HG03196 (cell line): ENCODE data around the gene CAMK1D.
"Not testable (repeated sequence)": the region's sequence is repeated elsewhere in the genome, so short reads cannot be mapped to it uniquely, and the experiment has no call there.

ENCODE experiments used
- ATAC-seq: cut with Tn5 transposase; IDR thresholded peaks from one replicate; pipeline ENCODE4 v1.9.1; 2021; ENCODE audit not compliant: unreplicated experiment

CAMK1D gene

DNA sequence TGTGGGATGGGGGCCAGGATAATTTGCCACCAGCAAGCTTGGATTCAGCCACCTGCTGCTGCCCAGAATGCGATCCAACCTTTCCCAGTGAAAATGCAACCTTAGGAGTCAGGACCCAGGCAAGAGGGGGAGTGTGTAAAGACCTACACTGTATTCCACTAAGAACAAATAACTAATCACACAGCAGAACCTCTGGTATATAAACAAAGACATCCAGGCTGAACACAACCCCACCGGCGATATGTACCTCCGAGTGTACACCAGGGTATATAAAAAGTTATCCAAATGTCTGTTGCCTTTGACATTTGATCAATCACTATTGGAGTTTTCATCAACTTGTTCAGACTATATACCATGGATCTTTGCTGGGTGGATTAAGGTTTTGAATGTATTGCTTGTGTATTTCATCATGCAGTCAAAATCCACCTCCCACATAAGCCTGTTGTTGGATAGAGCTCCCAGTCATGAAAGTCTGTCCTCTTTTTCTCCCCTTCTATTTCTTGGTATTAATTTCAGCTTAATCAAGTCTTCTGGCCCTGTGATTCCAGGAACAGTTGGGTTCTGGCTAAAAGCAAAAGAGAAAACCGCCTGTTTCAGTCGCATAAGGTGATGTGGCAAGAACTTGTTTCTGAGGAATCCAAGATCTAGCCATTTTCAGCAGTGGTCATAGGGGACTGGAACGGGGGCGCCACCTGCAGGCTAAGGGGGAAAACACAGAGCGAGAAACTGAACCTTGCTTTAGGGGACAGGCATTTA is 361.4 kb downstream of the CAMK1D start:
- no peak for ATAC-seq

GRCh38 chr10:12711350-12711708 is 362.0 kb downstream of the CAMK1D start:
- ATAC-seq = no peak

DNA sequence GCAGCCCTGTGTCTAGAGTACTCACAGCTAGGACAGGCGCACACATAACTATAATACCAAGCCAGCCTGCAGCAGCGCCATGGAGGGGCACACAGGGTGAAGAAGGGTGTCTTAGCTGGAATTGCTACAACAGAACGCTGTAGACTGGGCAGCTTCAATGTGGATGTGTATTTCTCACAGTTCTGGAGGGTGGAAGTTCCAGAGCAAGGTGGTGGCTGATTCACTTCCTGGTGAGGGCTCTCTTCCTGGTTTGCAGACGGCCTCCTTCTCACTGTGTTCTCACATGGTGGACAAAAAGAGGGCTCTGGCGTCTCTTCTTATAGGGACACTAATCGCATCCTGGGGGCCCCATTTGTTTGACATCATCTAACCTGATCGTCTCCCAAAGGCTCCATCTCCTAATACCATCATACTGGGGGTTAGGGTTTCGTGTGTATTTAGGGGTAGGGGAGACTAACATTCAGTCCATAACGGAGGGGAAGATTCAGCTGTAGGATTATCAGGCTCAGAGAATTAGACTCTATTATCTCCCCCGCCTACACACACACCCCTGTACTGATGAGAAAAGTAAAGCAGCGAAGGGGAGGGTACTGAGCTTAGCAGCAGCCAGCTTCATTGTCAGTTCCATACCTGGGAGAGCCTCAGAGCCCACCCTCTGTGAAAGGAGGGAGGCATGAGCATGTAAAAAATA is 363.1 kb downstream of the CAMK1D start:
- no peak for ATAC-seq

DNA sequence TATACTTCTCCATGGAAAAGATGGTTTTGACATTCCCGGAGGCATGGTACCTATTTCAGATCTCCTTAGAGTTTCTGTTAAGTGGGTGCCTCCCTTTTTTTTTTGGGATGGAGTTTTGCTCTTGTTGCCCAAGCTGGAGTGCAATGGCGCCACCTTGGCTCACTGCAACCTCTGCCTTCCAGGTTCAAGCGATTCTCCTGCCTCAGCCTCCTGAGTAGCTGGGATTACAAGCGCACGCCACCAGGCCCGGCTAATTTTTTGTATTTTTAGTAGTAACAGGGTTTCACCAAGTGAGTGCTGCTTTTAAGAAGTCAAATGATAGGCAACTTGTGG is 363.6 kb downstream of the CAMK1D start:
- ATAC-seq = not testable (repeated sequence)

DNA sequence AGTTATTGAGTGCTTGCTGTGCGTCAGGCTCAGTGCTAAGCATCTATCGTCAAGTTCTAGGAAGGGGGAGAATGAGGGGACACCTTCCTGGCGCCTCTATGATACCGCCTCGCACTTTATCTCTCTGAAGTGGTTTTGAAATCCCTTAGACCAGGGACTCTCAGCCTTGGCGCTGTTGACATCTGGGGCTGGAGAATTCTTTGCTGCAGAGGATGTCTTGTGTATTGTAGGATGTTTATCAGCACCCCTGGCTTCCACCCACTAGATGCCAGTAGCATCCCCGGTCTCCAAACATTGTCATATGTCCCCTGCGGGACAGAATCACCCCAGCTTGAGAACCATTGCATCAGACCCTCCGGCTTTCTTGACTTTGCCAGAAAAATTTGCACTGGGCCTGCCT is 366.7 kb downstream of the CAMK1D start:
- ATAC-seq = no peak

GRCh38 chr10:12717981-12718707 is 368.8 kb downstream of the CAMK1D start:
- no peak for ATAC-seq

DNA sequence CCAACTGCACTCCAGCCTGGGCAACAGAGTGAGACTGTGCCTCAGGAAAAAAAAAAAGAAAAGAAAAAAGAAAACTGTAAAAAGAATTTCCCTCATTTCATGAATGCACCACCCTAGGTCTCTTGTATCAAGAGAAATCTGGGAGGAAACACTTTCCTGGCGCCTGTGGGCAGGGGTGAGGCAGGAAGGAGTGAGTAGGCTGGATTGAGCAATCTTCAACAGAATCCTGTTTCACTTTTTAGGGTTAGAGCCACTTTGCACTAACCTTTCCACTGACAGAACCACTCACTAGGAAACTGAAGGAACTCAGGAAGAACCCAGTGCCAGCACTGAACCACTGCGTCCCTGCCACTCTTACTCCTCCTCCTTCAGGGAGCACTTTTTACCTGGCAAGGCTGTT is 370.0 kb downstream of the CAMK1D start:
- ATAC-seq = no peak

DNA sequence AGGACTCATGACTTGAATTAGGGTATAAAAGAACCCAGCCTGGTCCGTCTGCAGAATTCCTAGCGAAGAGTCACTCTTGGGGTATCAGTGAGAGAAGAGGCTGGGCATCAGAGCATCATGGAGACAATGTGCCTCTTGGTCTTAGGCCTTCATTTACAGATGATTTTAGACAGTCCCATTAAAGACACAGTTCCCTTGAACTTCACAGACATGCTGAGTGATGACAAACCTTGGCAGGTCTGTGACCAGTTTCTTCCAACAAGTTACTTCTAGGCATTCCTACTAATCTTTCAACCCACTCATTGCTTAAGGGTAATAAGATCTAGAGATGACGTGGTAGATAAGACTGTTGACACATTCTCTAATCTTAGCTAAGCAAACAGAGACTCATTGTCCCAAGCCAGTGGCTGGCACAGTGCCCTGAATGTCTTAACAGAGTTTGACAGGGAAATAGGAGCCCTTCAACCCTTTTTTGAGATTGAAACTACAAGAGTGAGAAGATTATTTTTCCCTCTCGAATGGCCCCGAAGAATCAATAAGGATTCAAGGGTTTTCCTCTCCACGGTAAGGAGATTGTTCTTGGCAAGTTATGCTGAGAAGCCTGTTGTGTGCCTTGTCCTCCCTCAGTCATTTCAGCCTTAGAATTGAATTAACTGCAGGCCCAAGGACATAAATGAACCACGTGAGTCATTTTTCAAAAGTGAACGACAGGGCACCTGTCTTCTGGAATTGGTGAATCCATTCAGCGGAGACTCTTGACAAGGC is 371.1 kb downstream of the CAMK1D start:
- ATAC-seq = no peak

DNA sequence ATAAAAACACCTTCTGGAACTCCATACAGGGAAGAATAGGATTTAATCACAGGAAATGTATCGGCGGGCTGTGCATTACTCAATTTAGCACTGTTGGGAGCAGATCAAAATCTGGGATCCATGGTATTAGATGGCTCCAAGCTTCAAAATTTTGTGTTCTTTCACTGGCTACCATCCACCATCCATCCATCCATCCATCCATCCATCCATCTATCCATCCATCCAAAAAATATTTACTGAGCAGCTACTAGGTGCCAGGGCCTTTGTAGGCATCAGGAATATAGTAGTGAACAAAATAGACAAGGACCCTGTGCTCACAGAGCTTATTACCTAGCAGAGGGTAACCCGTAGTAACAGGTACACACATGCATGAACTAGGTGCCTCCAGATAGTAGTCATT is 372.0 kb downstream of the CAMK1D start:
- ATAC-seq = no peak

- no peak for ATAC-seq
Observed at GRCh38 chr10:12723220-12723619, 373.9 kb downstream of the CAMK1D start.

GRCh38 chr10:12724807-12725579 is 375.6 kb downstream of the CAMK1D start:
- ATAC-seq = no peak

- ATAC-seq = not testable (repeated sequence)
Observed at GRCh38 chr10:12725580-12725888, 376.2 kb downstream of the CAMK1D start.

- ATAC-seq = no peak
Observed at GRCh38 chr10:12726971-12727831, 377.9 kb downstream of the CAMK1D start.

DNA sequence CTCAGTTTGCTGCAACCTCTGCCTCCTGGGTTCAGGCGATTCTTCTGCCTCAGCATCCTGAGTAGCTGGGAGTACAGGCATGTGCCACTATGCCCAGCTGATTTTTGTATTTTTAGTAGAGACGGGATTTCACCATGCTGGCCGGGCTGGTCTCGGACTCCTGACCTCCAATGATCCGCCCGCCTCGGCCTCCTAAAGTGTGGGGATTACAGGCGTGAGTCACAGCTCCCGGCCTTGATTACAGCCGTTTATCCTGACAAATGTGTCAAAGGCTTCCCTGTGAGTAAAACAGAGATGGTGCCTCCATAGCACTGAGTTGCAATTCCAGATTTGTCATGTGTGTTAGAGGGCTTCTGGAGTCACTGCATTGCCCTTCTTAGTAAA is 378.5 kb downstream of the CAMK1D start:
- no peak for ATAC-seq

GRCh38 chr10:12728494-12728893 is 379.1 kb downstream of the CAMK1D start:
- no peak for ATAC-seq

GRCh38 chr10:12729885-12730284 is 380.5 kb downstream of the CAMK1D start:
- no peak for ATAC-seq

GRCh38 chr10:12730809-12731519 is 381.6 kb downstream of the CAMK1D start:
- no peak for ATAC-seq

DNA sequence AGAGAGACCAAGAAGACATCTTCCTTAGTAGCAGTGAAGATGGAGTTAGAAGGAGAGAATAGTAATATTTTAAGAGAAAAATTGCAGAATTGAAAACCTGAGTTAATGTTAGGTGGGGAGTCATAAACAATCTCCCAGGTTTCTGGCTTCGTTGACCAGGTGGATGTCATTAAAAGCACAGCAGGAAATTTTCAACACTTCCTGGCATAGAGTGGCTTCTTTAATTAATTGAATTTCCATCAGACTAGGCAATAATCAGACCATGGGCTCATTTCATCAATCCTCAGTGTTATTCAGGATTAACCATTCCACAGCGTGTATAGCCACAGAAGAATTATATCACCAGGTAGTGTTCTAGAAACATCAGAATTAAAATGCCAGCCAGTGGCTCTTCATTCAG is 383.9 kb downstream of the CAMK1D start:
- no peak for ATAC-seq

GRCh38 chr10:12735843-12736462 is 386.6 kb downstream of the CAMK1D start:
- no peak for ATAC-seq
